Natural killer cell (primary cell): ENCODE measurements around the gene KDM6A. TPM values are rescaled to one million over a fixed set of nuclear protein-coding genes. Genes with fewer than 3 reads are reported as not detected.
"Not testable (repeated sequence)": the region's sequence is repeated elsewhere in the genome, so short reads cannot be mapped to it uniquely, and the experiment has no call there.

Source experiments
- ATAC-seq, 3 donors: fragments of 150-1000 bp in 2 of 3; fragments of 200-7000 bp in 1 of 3; cut with Tn5 transposase; 1 replicate in 1 of 3; 2 replicates in 2 of 3; pipeline ENCODE4 v1.10.0; 2021; ENCODE audit warnings: mild to moderate bottlenecking in 2 of 3, moderate library complexity in 2 of 3
- DNase-seq, 2 donors: peaks; one replicate each; pipeline versions ENCODE4 v3.0.0 to v3.0.0-alpha.2; 2013 to 2021; ENCODE audit warnings: mixed read lengths in 1 of 2
- H3K27ac ChIP-seq: one replicate; pipeline ENCODE4 v1.5.1; 2013; ENCODE audit warnings: mild to moderate bottlenecking, low read length
- H3K27me3 ChIP-seq: one replicate; pipeline ENCODE4 v1.6.1; 2013; ENCODE audit warnings: low read length; ENCODE audit not compliant: control insufficient read depth, insufficient read depth
- H3K36me3 ChIP-seq: one replicate; pipeline ENCODE4 v1.6.1; 2013; ENCODE audit warnings: low read length; ENCODE audit not compliant: control insufficient read depth, insufficient read depth
- H3K4me1 ChIP-seq: one replicate; pipeline ENCODE4 v1.6.1; 2013; ENCODE audit warnings: low read length; ENCODE audit not compliant: control insufficient read depth, insufficient read depth
- H3K4me3 ChIP-seq: one replicate; pipeline ENCODE4 v1.5.1; 2013; ENCODE audit warnings: low read length
- H3K9me3 ChIP-seq: one replicate; pipeline ENCODE4 v1.6.1; 2013; ENCODE audit warnings: low read length; ENCODE audit not compliant: control insufficient read depth, insufficient read depth
- H3K27ac Mint-ChIP-seq, 2 donors: one replicate each; pipeline ENCODE4 v1.8.0; 2022; ENCODE audit warnings: mild to moderate bottlenecking in 2 of 2, mixed read lengths in 2 of 2, moderate library complexity in 1 of 2
- H3K27me3 Mint-ChIP-seq, 2 donors: one replicate each; pipeline ENCODE4 v1.8.0; 2022; ENCODE audit warnings: low read depth in 2 of 2, mixed read lengths in 2 of 2
- H3K36me3 Mint-ChIP-seq: one replicate; pipeline ENCODE4 v1.8.0; 2022; ENCODE audit warnings: mixed read lengths
- H3K4me1 Mint-ChIP-seq, 2 donors: one replicate each; pipeline ENCODE4 v1.8.0; 2022; ENCODE audit warnings: mixed read lengths in 2 of 2
- H3K4me3 Mint-ChIP-seq: one replicate; pipeline ENCODE4 v1.8.0; 2022; ENCODE audit warnings: mild to moderate bottlenecking, moderate library complexity, mixed read lengths
- H3K9me3 Mint-ChIP-seq, 2 donors: one replicate each; pipeline ENCODE4 v1.8.0; 2022; ENCODE audit warnings: mixed read lengths in 2 of 2
- CTCF ChIP-seq: fragments of 200-600 bp; IDR thresholded peaks from one replicate; pipeline ENCODE4 v1.8.0; 2022; ENCODE audit warnings: antibody characterized with exemption
- WGBS: methylation state at CpG from one replicate; pipeline ENCODE4 v1.1.7; 2013; ENCODE audit warnings: missing lambda C conversion rate; ENCODE audit not compliant: insufficient coverage; 5-methylcytosine and 5-hydroxymethylcytosine counted together
- intact Hi-C: fragments of 100-400 bp; cut with micrococcal nuclease; formaldehyde crosslinking; loops from one replicate; pipeline ENCODE4 v1.14.2; 2022
- total RNA-seq, 4 donors: library from RNA; stranded (reverse); fragments of 120-200 nt in 1 of 4; gene quantifications; one replicate each; pipeline versions ENCODE4 v1.2.3 to v1.2.4, GENCODE V29; 2013 to 2022

The KDM6A gene
- total RNA-seq, 3 donors from 2014 or later (not counting 1 experiment from before 2014, with no cell fraction given) = 60.8 to 121 (median 73.1) TPM

- Mint-ChIP-seq H3K4me1 (peaks cover 20 to 24% of the 10 kb centered on the region in 2 donors), H3K36me3 (peaks cover 13% of the 10 kb centered on the region), H3K4me3 (no peak overlapping the region), H3K9me3 (no peaks in the 10 kb centered on the region), H3K27ac (peak overlapping the region in 1 of 2 donors; percentile 22), H3K27me3 (no peaks in the 10 kb centered on the region)
- Histone ChIP-seq H3K4me3 (no peak overlapping the region), H3K9me3 (no peaks in the 10 kb centered on the region), H3K4me1 (peaks cover 2% of the 10 kb centered on the region), H3K27me3 (no peaks in the 10 kb centered on the region), H3K27ac (no peak overlapping the region), H3K36me3 (peaks cover 17% of the 10 kb centered on the region)
- WGBS = 100% methylated on average over 9 of the region's 11 CpGs
- intact Hi-C loops = no loop called here
- TF ChIP-seq CTCF = no peak
- ATAC-seq (no peak), DNase-seq (no peak)
Observed at GRCh38 chrX:45063319-45064095, 190.5 kb downstream of the KDM6A start.

- ATAC-seq (peak; percentile 64 to 75 (median 71)), DNase-seq (peak in 1 of 2 donors; percentile 58)
- WGBS = 94% methylated on average over 3 of the region's 4 CpGs
- TF ChIP-seq CTCF = no peak
- Mint-ChIP-seq H3K4me3 (peak overlapping the region; percentile 77), H3K9me3 (no peaks in the 10 kb centered on the region), H3K36me3 (peaks cover 8% of the 10 kb centered on the region), H3K4me1 (peaks cover 45 to 54% of the 10 kb centered on the region in 2 donors), H3K27ac (peak overlapping the region; percentile 85), H3K27me3 (no peaks in the 10 kb centered on the region)
- intact Hi-C loops = no loop called here
- Histone ChIP-seq H3K4me1 (peaks cover 13% of the 10 kb centered on the region), H3K4me3 (no peak overlapping the region), H3K9me3 (no peaks in the 10 kb centered on the region), H3K27me3 (no peaks in the 10 kb centered on the region), H3K36me3 (peaks cover 19% of the 10 kb centered on the region), H3K27ac (peak overlapping the region; percentile 56)
Observed at GRCh38 chrX:45068569-45068968, 195.6 kb downstream of the KDM6A start.

- Mint-ChIP-seq H3K36me3 (no peaks in the 10 kb centered on the region), H3K9me3 (no peaks in the 10 kb centered on the region), H3K4me1 (peaks cover 50 to 62% of the 10 kb centered on the region in 2 donors), H3K27me3 (no peaks in the 10 kb centered on the region), H3K27ac (peak overlapping the region; percentile 77 to 85), H3K4me3 (peak overlapping the region; percentile 28)
- Histone ChIP-seq H3K4me1 (peaks cover 13% of the 10 kb centered on the region), H3K9me3 (no peaks in the 10 kb centered on the region), H3K27me3 (no peaks in the 10 kb centered on the region), H3K27ac (peak overlapping the region; percentile 42), H3K36me3 (peaks cover 10% of the 10 kb centered on the region), H3K4me3 (no peak overlapping the region)
- peak in 2 of 3 donors; percentile 30 to 58 for ATAC-seq
- TF ChIP-seq CTCF = peak; percentile 53
- intact Hi-C loops = no loop called here
- DNase-seq = peak in 1 of 2 donors; percentile 67
- WGBS = 33% methylated on average over 2 of the region's 2 CpGs
Observed at GRCh38 chrX:45070116-45071007, 197.4 kb downstream of the KDM6A start.

GRCh38 chrX:45073011-45073410 lies 200.0 kb downstream of the KDM6A start:
- ATAC-seq, H3K27me3 ChIP-seq, H3K9me3 Mint-ChIP-seq, H3K36me3 Mint-ChIP-seq, intact Hi-C loops, H3K4me3 Mint-ChIP-seq, H3K9me3 ChIP-seq, DNase-seq, H3K4me3 ChIP-seq, H3K27me3 Mint-ChIP-seq, H3K36me3 ChIP-seq, H3K27ac ChIP-seq: not testable (repeated sequence)
- peaks cover 13% of the 10 kb centered on the region for H3K4me1 ChIP-seq
- H3K4me1 Mint-ChIP-seq = peaks cover 41 to 59% of the 10 kb centered on the region in 2 donors
- peak overlapping the region; percentile 60 to 84 for H3K27ac Mint-ChIP-seq
- WGBS = 100% methylated on average over 2 of the region's 4 CpGs
